22Rv1 (cell line): ENCODE measurements around the gene GALNS.

Experiments
- H3K27ac ChIP-seq: fragments of 450-650 bp; 2 replicates; pipeline ENCODE4 v1.5.1; 2017
- ZFX ChIP-seq: fragments of 450-650 bp; IDR thresholded peaks from 2 replicates; pipeline ENCODE4 v1.6.1; 2017; ENCODE audit warnings: antibody characterized with exemption, borderline replicate concordance
- TF ChIP-seq, protein P1 (sequence below): fragments of 450-650 bp; IDR thresholded peaks from 2 replicates; pipeline ENCODE4 v1.5.1; 2017; ENCODE audit warnings: mild to moderate bottlenecking

The GALNS gene, protein sequence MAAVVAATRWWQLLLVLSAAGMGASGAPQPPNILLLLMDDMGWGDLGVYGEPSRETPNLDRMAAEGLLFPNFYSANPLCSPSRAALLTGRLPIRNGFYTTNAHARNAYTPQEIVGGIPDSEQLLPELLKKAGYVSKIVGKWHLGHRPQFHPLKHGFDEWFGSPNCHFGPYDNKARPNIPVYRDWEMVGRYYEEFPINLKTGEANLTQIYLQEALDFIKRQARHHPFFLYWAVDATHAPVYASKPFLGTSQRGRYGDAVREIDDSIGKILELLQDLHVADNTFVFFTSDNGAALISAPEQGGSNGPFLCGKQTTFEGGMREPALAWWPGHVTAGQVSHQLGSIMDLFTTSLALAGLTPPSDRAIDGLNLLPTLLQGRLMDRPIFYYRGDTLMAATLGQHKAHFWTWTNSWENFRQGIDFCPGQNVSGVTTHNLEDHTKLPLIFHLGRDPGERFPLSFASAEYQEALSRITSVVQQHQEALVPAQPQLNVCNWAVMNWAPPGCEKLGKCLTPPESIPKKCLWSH

DNA sequence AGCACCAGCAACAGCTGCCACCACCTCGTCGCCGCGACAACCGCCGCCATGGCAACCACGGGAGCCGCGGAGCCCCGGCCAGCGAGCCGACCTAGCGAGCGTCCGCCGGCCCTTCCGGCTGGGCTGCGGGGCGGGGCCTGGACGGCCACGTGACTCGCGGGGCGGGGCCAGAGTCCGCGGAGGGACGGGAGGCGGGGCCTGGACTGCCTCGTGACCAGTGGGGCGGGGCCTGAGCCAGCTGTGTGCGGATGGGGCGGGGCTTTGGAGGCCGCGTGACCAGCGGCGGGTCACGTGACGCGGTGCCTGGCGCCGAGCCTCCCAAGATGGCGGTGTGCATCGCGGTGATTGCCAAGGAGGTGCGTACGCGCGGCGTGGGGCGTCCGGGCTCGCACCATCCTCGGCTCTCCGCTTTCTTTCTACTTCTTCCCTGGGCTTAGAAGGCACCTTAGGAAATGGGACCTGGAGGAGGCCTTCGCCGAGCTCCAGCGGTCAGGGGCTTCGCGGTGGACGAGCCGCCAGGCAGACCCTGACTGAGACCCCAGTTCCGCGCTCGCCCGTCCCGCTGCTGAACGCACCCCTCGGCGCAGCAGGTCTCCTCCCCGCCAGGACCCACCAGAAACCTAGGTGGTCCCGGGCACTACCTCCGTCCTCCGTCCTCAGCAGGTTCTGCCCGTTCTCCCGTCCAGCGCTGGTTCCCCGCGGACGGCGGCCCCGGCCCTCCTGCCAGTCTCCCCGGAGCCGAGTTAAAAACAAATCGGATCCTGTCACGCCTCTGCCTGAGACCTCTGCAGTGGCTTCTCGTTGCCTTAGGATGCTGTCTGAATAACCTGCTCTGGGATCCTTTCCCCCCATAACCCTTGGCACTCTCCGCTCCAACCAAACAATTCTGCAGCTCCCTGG is at the start of gene GALNS, which contains the start of gene TRAPPC2L:
GALNS (minus strand) TSS at position 120 of the 900 bp plus-strand sequence; CDS start at position 50, 70 bp downstream.
TRAPPC2L (plus strand) TSS at position 300 of the 900 bp plus-strand sequence; CDS start at position 324, 24 bp downstream.
- TF ChIP-seq, protein P1, sequence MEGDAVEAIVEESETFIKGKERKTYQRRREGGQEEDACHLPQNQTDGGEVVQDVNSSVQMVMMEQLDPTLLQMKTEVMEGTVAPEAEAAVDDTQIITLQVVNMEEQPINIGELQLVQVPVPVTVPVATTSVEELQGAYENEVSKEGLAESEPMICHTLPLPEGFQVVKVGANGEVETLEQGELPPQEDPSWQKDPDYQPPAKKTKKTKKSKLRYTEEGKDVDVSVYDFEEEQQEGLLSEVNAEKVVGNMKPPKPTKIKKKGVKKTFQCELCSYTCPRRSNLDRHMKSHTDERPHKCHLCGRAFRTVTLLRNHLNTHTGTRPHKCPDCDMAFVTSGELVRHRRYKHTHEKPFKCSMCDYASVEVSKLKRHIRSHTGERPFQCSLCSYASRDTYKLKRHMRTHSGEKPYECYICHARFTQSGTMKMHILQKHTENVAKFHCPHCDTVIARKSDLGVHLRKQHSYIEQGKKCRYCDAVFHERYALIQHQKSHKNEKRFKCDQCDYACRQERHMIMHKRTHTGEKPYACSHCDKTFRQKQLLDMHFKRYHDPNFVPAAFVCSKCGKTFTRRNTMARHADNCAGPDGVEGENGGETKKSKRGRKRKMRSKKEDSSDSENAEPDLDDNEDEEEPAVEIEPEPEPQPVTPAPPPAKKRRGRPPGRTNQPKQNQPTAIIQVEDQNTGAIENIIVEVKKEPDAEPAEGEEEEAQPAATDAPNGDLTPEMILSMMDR = no peak
- TF ChIP-seq ZFX = no peak
- H3K27ac ChIP-seq = peak within 1 kb of the TSS; percentile 57

DNA sequence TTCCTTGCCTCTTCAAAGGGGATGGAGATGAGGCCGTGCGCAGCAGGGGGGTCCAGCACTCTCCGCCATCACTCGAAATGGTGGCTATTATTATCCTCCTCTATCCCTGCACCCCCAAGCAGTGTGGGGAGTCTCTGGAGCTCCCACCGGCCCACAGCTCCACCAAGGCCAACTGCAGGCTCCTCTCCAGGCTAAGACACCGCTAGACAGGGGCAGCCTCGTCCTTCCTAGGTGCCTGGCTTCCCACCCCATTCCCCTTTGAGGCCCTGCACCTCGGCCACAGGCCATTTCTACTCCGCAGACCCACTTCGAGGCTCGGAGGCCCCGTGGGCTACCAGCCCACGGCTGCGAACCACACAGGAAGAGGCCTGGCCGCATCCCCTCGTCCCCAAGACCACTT is 49.3 kb upstream of the GALNS start:
- TF ChIP-seq ZFX = no peak
- TF ChIP-seq, protein P1 = no peak
- H3K27ac ChIP-seq = no peak overlapping the region

DNA sequence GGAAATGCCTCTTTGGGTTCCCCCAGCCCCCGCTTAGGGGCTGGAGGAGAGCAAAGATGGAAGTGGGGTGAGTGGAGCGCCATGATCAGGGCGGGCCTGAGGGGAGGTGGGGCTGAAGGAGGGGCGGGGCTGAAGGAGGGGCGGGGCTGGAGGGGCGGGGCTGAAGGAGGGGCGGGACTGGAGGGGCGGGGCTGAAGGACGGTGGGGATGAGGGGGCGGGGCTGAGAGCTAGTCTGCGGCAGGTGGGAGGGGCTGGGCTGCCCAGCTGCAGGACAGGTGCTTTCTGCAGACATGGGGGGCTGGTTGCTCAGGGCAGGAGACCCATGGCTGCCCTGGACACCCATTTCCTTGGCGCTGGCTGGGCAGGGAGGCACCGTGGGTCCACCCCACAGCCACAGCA is 48.8 kb upstream of the GALNS start:
- TF ChIP-seq, protein P1 = no peak
- no peak for TF ChIP-seq ZFX
- no peak overlapping the region for H3K27ac ChIP-seq

DNA sequence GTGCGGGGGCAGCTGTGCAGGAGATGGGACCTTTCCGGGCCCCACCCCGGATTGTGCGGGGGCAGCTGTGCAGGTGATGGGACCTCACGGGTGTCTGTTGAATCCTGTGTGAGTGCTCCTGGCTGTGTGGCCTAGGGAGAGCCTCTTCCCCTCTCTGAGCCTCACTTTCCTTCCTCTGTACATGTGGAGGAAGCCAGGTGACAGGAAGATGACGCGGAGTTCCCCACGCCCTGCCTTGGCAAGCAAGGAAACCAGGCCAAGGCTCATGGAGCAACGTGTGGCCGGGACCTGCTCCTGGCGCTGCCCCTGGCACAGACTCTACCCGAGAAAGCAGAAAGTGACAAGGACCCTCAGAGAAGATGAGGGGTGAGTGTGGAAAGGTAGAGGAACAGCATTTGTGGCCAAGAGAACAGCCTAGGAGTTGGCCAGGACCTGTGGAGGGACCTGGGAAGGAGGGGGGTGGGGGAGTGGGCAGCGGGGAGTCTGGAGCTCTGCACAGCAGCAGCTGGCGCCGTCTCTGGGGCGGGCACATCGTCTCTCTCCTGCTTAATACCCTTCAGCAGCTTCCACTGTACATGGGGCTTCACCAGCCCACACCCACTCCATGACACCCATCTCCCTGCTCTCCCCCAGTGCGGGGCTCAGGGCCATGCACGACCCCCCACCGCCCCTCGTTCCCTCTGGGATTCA is 48.1 kb upstream of the GALNS start:
- H3K27ac ChIP-seq = no peak overlapping the region
- no peak for TF ChIP-seq ZFX
- TF ChIP-seq, protein P1 = no peak

DNA sequence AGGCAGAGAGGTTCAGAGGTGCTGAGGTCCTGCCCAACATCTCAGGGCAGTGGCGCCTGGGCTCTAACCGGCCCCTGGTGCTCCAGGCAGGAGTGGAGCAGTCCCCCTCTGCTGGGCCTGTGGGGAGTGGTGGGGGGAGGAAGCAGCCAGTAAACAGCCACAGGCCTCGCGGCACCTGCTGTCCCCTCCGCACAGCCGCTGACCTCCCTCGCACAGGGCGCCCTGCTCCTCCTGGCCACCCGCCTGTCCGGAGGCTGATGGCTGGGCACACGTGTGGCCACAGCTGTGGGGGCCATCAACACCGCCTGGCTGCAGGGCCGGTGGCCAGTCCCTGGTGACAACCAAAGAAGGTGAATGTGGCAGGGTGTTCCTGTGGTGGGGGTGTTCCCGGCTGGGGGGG is 46.5 kb upstream of the GALNS start:
- TF ChIP-seq, protein P1 = no peak
- TF ChIP-seq ZFX = no peak
- H3K27ac ChIP-seq = no peak overlapping the region

DNA sequence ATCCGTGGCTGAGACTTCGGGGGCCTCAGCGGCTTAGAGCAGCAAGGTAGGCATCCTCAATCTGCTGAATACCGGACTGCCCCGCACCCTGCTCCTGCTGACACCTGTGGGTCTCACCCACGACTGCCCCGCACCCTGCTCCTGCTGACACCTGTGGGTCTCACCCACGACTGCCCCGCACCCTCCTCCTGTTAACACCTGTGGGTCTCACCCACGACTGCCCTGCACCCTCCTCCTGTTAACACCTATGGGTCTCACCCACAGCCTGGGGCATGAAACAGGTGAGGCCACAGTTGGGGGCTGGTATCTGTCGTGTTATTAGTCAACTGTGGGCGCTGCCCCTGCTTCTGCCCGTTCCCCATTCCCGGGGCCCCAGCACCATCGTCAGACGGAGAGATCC is 46.0 kb upstream of the GALNS start:
- no peak for TF ChIP-seq ZFX
- TF ChIP-seq, protein P1 = no peak
- H3K27ac ChIP-seq = no peak overlapping the region
